OCI-LY1 (cell line): ENCODE measurements around the gene HP.

ENCODE experiments used
- EZH2 ChIP-seq: fragments of 200-600 bp; sonication (generic), shearing (Covaris generic); IDR thresholded peaks from 2 replicates; pipeline ENCODE4 v1.8.0; 2017; ENCODE audit warnings: borderline replicate concordance, mixed run types, mild to moderate bottlenecking, antibody characterized with exemption, low read length, moderate library complexity, mixed read lengths
- TF ChIP-seq, protein P1 (sequence below): fragments of 200-600 bp; sonication (generic), shearing (Covaris generic); IDR thresholded peaks from 2 replicates; pipeline ENCODE4 v1.5.1; 2017; ENCODE audit warnings: mild to moderate bottlenecking, antibody characterized with exemption, low read length, moderate library complexity, mixed read lengths

DNA sequence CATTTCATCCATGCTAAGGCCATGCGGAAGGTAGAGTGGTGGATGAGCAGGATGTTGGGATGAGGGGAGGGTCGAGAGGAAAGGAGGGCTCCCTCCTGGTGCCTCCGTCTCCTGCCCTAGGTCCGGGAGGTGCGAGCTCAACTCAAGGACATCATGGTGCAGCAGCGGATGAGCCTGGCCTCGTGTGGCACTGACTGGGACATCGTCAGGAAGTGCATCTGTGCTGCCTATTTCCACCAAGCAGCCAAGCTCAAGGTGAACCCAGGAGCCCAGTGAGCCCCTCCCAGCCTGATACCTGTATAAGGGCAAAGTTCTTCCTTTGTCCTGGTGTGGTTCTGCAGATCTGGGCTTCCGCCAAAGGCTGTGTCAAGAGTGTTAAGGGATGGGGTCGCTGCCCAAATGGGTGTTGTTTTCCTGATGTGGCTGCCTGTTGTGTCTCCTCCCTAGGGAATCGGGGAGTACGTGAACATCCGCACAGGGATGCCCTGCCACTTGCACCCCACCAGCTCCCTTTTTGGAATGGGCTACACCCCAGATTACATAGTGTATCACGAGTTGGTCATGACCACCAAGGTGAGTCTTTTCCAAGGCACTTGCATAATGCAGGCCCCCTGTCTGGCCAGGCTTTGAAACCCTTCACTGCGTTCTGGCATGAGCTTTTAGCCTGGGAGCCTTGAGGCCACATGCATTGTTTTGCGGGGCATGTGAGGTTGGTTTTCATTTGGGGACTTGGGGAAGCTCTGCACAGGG lies 54.2 kb downstream of the HP start:
- TF ChIP-seq, protein P1, sequence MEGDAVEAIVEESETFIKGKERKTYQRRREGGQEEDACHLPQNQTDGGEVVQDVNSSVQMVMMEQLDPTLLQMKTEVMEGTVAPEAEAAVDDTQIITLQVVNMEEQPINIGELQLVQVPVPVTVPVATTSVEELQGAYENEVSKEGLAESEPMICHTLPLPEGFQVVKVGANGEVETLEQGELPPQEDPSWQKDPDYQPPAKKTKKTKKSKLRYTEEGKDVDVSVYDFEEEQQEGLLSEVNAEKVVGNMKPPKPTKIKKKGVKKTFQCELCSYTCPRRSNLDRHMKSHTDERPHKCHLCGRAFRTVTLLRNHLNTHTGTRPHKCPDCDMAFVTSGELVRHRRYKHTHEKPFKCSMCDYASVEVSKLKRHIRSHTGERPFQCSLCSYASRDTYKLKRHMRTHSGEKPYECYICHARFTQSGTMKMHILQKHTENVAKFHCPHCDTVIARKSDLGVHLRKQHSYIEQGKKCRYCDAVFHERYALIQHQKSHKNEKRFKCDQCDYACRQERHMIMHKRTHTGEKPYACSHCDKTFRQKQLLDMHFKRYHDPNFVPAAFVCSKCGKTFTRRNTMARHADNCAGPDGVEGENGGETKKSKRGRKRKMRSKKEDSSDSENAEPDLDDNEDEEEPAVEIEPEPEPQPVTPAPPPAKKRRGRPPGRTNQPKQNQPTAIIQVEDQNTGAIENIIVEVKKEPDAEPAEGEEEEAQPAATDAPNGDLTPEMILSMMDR, result no peak
- TF ChIP-seq EZH2, result no peak
